ENCODE results near the gene BIN2. TPM values are rescaled to one million over a fixed set of nuclear protein-coding genes. Genes with fewer than 3 reads are reported as not detected.
A peak's percentile ranks its signal among the peaks of the same experiment; 100 is the strongest.

Gene BIN2
- total and polyA plus RNA-seq, 2 experiments from 2014 or later, result not detected

DNA sequence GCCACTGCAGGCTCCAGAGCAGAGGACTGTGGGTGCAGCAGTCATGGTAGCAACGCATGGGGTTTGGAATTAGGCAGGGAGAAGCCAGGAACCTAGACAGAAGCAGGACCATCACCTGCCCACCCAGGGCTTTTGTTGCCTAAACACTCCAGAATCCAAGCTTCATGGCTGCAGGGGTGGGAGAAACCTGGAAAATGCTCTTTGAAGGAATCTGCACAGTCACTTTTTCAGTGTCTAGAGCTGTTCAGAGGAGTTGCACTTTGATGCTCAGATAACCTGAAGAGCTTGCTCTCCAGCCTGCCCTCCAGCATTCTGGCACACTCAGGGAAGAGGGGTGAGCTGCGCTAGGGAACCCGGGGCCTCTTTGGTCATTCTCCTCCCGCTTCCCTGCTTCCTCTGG is 24.1 kb upstream of the BIN2 start:
- Histone ChIP-seq H3K79me2 (replicated peaks; ENCODE audit: insufficient read depth) (no peaks in the 10 kb centered on the region), H4K20me1 (replicated peaks; ENCODE audit: insufficient read depth) (no peaks in the 10 kb centered on the region), H3K27ac (ENCODE audit: low read depth) (no peak overlapping the region), H3K4me2 (no peak overlapping the region), H3F3A (replicated peaks; ENCODE audit: low read depth) (no peaks in the 10 kb centered on the region), H3K36me3 (ENCODE audit: insufficient read depth) (no peaks in the 10 kb centered on the region), H2AFZ (peak overlapping the region; percentile 91), H3K4me3 (no peak overlapping the region), H3K9me2 (ENCODE audit: insufficient read depth) (no peaks in the 10 kb centered on the region; the same call in 1 of the 2 replicates), H3K4me1 (ENCODE audit: insufficient read depth) (no peaks in the 10 kb centered on the region), H3K27me3 (ENCODE audit: insufficient read depth) (no peaks in the 10 kb centered on the region)
- TF ChIP-seq ZNF114 (CRISPR knock-in tag; IDR thresholded peaks at IDR 0.05) (no peak), ZNF331 (CRISPR knock-in tag; IDR thresholded peaks at IDR 0.05; ENCODE audit: low read depth) (no peak), REST (IDR thresholded peaks at IDR 0.05; ENCODE audit: unreplicated experiment) (no peak), NANOG (IDR thresholded peaks at IDR 0.05; ENCODE audit: borderline replicate concordance) (no peak), CREB1 (CRISPR knock-in tag; IDR thresholded peaks at IDR 0.05; ENCODE audit: low read depth) (no peak), JUNB (IDR thresholded peaks at IDR 0.05; ENCODE audit: unreplicated experiment) (no peak), ZNF462 (CRISPR knock-in tag; IDR thresholded peaks at IDR 0.05) (no peak), POLR2AphosphoS5 (IDR thresholded peaks at IDR 0.05; ENCODE audit: low read depth) (no peak), EZH2 (IDR thresholded peaks at IDR 0.05; ENCODE audit: low read depth, unreplicated experiment) (no peak), CTCF (conservative IDR thresholded peaks at IDR 0.05; ENCODE audit: low read depth in 2 of 2) (no peak), EZH2phosphoT487 (IDR thresholded peaks at IDR 0.05; ENCODE audit: unreplicated experiment) (no peak), STAT1 (IDR thresholded peaks at IDR 0.05; ENCODE audit: unreplicated experiment) (no peak)
- TF ChIP-seq, protein P1, sequence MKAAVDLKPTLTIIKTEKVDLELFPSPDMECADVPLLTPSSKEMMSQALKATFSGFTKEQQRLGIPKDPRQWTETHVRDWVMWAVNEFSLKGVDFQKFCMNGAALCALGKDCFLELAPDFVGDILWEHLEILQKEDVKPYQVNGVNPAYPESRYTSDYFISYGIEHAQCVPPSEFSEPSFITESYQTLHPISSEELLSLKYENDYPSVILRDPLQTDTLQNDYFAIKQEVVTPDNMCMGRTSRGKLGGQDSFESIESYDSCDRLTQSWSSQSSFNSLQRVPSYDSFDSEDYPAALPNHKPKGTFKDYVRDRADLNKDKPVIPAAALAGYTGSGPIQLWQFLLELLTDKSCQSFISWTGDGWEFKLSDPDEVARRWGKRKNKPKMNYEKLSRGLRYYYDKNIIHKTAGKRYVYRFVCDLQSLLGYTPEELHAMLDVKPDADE (IDR thresholded peaks at IDR 0.05), result no peak
- no peak overlapping the region for H3K4me3 Mint-ChIP-seq
- no peak overlapping the region for H3K27ac Mint-ChIP-seq
- peaks cover 16% of the 10 kb centered on the region for H3K4me1 Mint-ChIP-seq
- H3K36me3 Mint-ChIP-seq (ENCODE audit: low read depth), result no peaks in the 10 kb centered on the region
- no peaks in the 10 kb centered on the region for H3K9me3 Mint-ChIP-seq
- ATAC-seq, result no peak
- no peak for DNase-seq (ENCODE audit: low spot score)
- H3K27me3 Mint-ChIP-seq (ENCODE audit: insufficient read depth, low read depth, poor library complexity), result peaks cover 3% of the 10 kb centered on the region

All from GM23338 (cell line).